Measurements from ENCODE around the gene PHKB.

- TF ChIP-seq CTCF (IDR thresholded peaks at IDR 0.05) (no peak), EZH2 (IDR thresholded peaks at IDR 0.05; ENCODE audit: borderline replicate concordance, insufficient read depth, low read depth, low read length, poor library complexity, severe bottlenecking) (no peak)
Observed at GRCh38 chr16:47611042-47611441, 149.9 kb downstream of the PHKB start.

All from B cell (primary cell).